Measurements from ENCODE around the gene RAB35. TPM values are rescaled to one million over a fixed set of nuclear protein-coding genes. Genes with fewer than 3 reads are reported as not detected.

The RAB35 gene
- total RNA-seq, 1 experiment from 2014 or later = 68.2 TPM

GRCh38 chr12:120121766-120122293 lies 5.3 kb upstream of the RAB35 start:
- Mint-ChIP-seq H3K9me3 (ENCODE audit: low read depth, unreplicated experiment) (no peaks in the 10 kb centered on the region), H3K27me3 (ENCODE audit: unreplicated experiment) (no peaks in the 10 kb centered on the region), H3K4me1 (ENCODE audit: low read depth, unreplicated experiment) (peaks cover 32% of the 10 kb centered on the region), H3K4me3 (ENCODE audit: low read depth, unreplicated experiment) (no peak overlapping the region), H3K27ac (ENCODE audit: unreplicated experiment) (no peak overlapping the region), H3K36me3 (ENCODE audit: insufficient read depth, unreplicated experiment) (peaks cover 47% of the 10 kb centered on the region)
- no peak for DNase-seq
- no peak for TF ChIP-seq CTCF (IDR thresholded peaks at IDR 0.05; ENCODE audit: unreplicated experiment)
- intact Hi-C loops (cut with micrococcal nuclease; ENCODE audit: unreplicated experiment) = no loop called here
- CTCF ChIA-PET = interaction anchor here (0.6 kb wide), 2 partner anchors 15 to 182 kb away, joined by 3 read pairs; no protein-coding TSS in a partner anchor
- BruUV-seq (replicated peaks) = no TSS peak

GRCh38 chr12:120121343-120121742 lies 4.8 kb upstream of the RAB35 start:
- Mint-ChIP-seq H3K27me3 (ENCODE audit: unreplicated experiment) (no peaks in the 10 kb centered on the region), H3K27ac (ENCODE audit: unreplicated experiment) (no peak overlapping the region), H3K36me3 (ENCODE audit: insufficient read depth, unreplicated experiment) (peaks cover 51% of the 10 kb centered on the region), H3K4me3 (ENCODE audit: low read depth, unreplicated experiment) (no peak overlapping the region), H3K4me1 (ENCODE audit: low read depth, unreplicated experiment) (peaks cover 32% of the 10 kb centered on the region), H3K9me3 (ENCODE audit: low read depth, unreplicated experiment) (no peaks in the 10 kb centered on the region)
- intact Hi-C loops (cut with micrococcal nuclease; ENCODE audit: unreplicated experiment) = no loop called here
- DNase-seq = no peak
- CTCF ChIA-PET = interaction anchor here (0.6 kb wide), 1 partner anchor 182 kb away, joined by 3 read pairs; no protein-coding TSS in a partner anchor
- TF ChIP-seq CTCF (IDR thresholded peaks at IDR 0.05; ENCODE audit: unreplicated experiment) = no peak
- no TSS peak for BruUV-seq (replicated peaks)

- no peaks in the 10 kb centered on the region for H3K9me3 Mint-ChIP-seq (ENCODE audit: low read depth, unreplicated experiment)
- H3K36me3 Mint-ChIP-seq (ENCODE audit: insufficient read depth, unreplicated experiment) = peaks cover 58% of the 10 kb centered on the region
- intact Hi-C loops (cut with micrococcal nuclease; ENCODE audit: unreplicated experiment) = loop anchor here (5.0 kb wide), 1 partner anchor 173 kb away; the partner anchor contains the start of genes RNU4-1 and RNU4-2
- no TSS peak for BruUV-seq (replicated peaks)
- peaks cover 50% of the 10 kb centered on the region for H3K4me1 Mint-ChIP-seq (ENCODE audit: low read depth, unreplicated experiment)
- no peak for DNase-seq
- CTCF ChIA-PET = interaction anchor here (0.7 to 0.8 kb wide), 3 partner anchors 16 to 439 kb away, joined by 3 to 6 read pairs (median 4); no protein-coding TSS in a partner anchor
- peak overlapping the region; percentile 95 for H3K27ac Mint-ChIP-seq (ENCODE audit: unreplicated experiment)
- H3K27me3 Mint-ChIP-seq (ENCODE audit: unreplicated experiment) = no peaks in the 10 kb centered on the region
- peak overlapping the region; percentile 98 for H3K4me3 Mint-ChIP-seq (ENCODE audit: low read depth, unreplicated experiment)
- no peak for TF ChIP-seq CTCF (IDR thresholded peaks at IDR 0.05; ENCODE audit: unreplicated experiment)
These were observed 2.9 kb upstream of the RAB35 start for GRCh38 chr12:120119271-120119973.

- H3K27me3 Mint-ChIP-seq (ENCODE audit: unreplicated experiment) = no peaks in the 10 kb centered on the region
- CTCF ChIA-PET = interaction anchor here (0.6 to 1.7 kb wide), 5 partner anchors 10 to 54 kb away, joined by 3 to 6 read pairs (median 4); no protein-coding TSS in a partner anchor
- intact Hi-C loops (cut with micrococcal nuclease; ENCODE audit: unreplicated experiment) = loop anchor here (5.0 kb wide), 1 partner anchor 174 kb away; the partner anchor contains the start of genes RNU4-1 and RNU4-2
- H3K4me3 Mint-ChIP-seq (ENCODE audit: low read depth, unreplicated experiment) = peak overlapping the region; percentile 98
- peaks cover 51% of the 10 kb centered on the region for H3K4me1 Mint-ChIP-seq (ENCODE audit: low read depth, unreplicated experiment)
- peak; percentile 38 for DNase-seq
- peak overlapping the region; percentile 95 for H3K27ac Mint-ChIP-seq (ENCODE audit: unreplicated experiment)
- no peak for TF ChIP-seq CTCF (IDR thresholded peaks at IDR 0.05; ENCODE audit: unreplicated experiment)
- H3K36me3 Mint-ChIP-seq (ENCODE audit: insufficient read depth, unreplicated experiment) = peaks cover 59% of the 10 kb centered on the region
- no peaks in the 10 kb centered on the region for H3K9me3 Mint-ChIP-seq (ENCODE audit: low read depth, unreplicated experiment)
- no TSS peak for BruUV-seq (replicated peaks)
These were observed 1.9 kb upstream of the RAB35 start for GRCh38 chr12:120118321-120119061.
